MM.1S (cell line): ENCODE data around the gene SPCS1.

Experiments used
- DNase-seq: peaks from one replicate; pipeline ENCODE4 v3.0.0-alpha.2; 2015
- H2AFZ ChIP-seq: fragments of 300-600 bp; sonication (generic); 2 replicates; pipeline ENCODE4 v1.6.0; 2016; ENCODE audit warnings: antibody characterized with exemption, low read length
- H3F3A ChIP-seq: fragments of 300-600 bp; sonication (generic); 2 replicates; pipeline ENCODE4 v1.6.1; 2016; ENCODE audit warnings: mild to moderate bottlenecking, antibody characterized with exemption, low read length, moderate library complexity, mixed read lengths; ENCODE audit not compliant: insufficient read depth
- H3K27ac ChIP-seq: fragments of 300-600 bp; sonication (generic); 2 replicates; pipeline ENCODE4 v1.5.1; 2016; ENCODE audit warnings: mild to moderate bottlenecking, low read length
- H3K27me3 ChIP-seq: fragments of 300-600 bp; sonication (generic); replicated peaks from 2 replicates; pipeline ENCODE4 v1.6.0; 2016; ENCODE audit warnings: low read length; ENCODE audit not compliant: insufficient read depth
- H3K36me3 ChIP-seq: fragments of 300-600 bp; sonication (generic); replicated peaks from 2 replicates; pipeline ENCODE4 v1.6.1; 2016; ENCODE audit warnings: mild to moderate bottlenecking, low read length, mixed read lengths; ENCODE audit not compliant: insufficient read depth
- H3K4me1 ChIP-seq: fragments of 300-600 bp; sonication (generic); 2 replicates; pipeline ENCODE4 v1.6.1; 2016; ENCODE audit warnings: low read length, mixed read lengths
- H3K4me2 ChIP-seq: fragments of 300-600 bp; sonication (generic); 2 replicates; pipeline ENCODE4 v1.6.0; 2016; ENCODE audit warnings: low read depth, low read length
- H3K4me3 ChIP-seq: fragments of 300-600 bp; sonication (generic); 2 replicates; pipeline ENCODE4 v1.5.1; 2016; ENCODE audit warnings: low read length, mixed read lengths
- H3K79me2 ChIP-seq: fragments of 300-600 bp; sonication (generic); 2 replicates; pipeline ENCODE4 v1.6.1; 2016; ENCODE audit warnings: mixed run types, low read length, mixed read lengths
- H3K9ac ChIP-seq: fragments of 300-600 bp; sonication (generic); 2 replicates; pipeline ENCODE4 v1.6.1; 2016; ENCODE audit warnings: low read length, mixed read lengths
- H3K9me2 ChIP-seq: fragments of 300-600 bp; sonication (generic); replicated peaks from 2 replicates; pipeline ENCODE4 v1.6.1; 2016; ENCODE audit warnings: mild to moderate bottlenecking, low read length, mixed read lengths; ENCODE audit not compliant: insufficient read depth
- H3K9me3 ChIP-seq: fragments of 300-600 bp; sonication (generic); replicated peaks from 2 replicates; pipeline ENCODE4 v1.6.1; 2016; ENCODE audit warnings: mild to moderate bottlenecking, low read length, mixed read lengths; ENCODE audit not compliant: insufficient read depth
- H4K20me1 ChIP-seq: fragments of 300-600 bp; sonication (generic); 2 replicates; pipeline ENCODE4 v1.6.1; 2016; ENCODE audit warnings: mild to moderate bottlenecking, low read length, moderate library complexity, mixed read lengths; ENCODE audit not compliant: insufficient read depth
- EZH2 ChIP-seq: fragments of 300-600 bp; sonication (generic); optimal IDR thresholded peaks from 2 replicates; pipeline ENCODE3; 2017; ENCODE audit warnings: low read depth, mild to moderate bottlenecking, antibody characterized with exemption, low read length, mixed read lengths
- EZH2phosphoT487 ChIP-seq: fragments of 300-600 bp; sonication (generic); IDR thresholded peaks from 2 replicates; pipeline ENCODE4 v1.6.1; 2018; ENCODE audit warnings: antibody characterized with exemption, low read length
- TF ChIP-seq, protein P1 (sequence below): fragments of 300-600 bp; sonication (generic); IDR thresholded peaks from 2 replicates; pipeline ENCODE4 v1.5.1; 2016; ENCODE audit warnings: antibody characterized with exemption, low read length, mixed read lengths

Gene SPCS1

DNA sequence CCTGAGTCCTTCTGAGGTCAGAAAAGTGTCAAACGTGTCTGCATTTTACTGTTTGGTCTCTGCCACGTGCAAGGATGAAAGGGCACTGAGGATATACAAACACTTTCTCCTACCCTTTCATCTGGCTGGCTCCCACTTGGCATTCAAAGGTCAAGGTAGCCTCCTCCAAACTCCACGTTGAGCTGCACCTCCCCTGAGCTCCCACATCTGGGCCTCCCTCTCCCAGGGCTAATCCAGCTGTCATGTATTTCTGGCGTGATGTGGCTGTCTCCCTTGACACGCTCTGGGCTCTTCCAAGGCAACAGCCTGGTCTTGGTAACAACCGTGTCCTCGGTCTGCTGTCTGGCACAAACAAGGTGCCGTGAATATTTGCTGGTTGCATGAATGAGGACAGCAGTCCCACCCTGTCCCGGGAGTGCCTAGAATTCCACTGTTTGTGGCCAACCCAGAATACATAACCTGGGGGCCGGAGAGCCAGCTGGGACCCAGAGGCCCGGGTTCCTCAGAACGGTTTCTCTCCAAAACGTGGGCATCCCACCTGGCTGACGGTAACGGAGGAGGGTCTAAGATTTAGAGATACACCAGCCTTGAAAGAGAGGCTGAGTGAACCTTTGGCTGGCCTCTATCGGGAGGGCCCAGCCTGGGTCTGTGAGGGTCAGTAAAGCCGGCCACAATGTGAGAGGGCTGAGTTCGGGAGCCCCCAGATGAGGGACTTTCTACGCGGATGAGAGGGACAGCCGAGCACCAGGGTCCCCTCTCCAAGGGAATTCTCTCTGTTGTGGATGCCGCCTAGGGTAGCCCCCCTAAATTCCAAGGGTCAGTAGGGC is 1.1 kb upstream of the SPCS1 start:
- peak overlapping the region; percentile 85; the same call in 1 of the 2 replicates for H3K27ac ChIP-seq
- no peaks in the 10 kb centered on the region for H3K27me3 ChIP-seq
- no peaks in the 10 kb centered on the region for H3K9me3 ChIP-seq
- TF ChIP-seq, protein P1, sequence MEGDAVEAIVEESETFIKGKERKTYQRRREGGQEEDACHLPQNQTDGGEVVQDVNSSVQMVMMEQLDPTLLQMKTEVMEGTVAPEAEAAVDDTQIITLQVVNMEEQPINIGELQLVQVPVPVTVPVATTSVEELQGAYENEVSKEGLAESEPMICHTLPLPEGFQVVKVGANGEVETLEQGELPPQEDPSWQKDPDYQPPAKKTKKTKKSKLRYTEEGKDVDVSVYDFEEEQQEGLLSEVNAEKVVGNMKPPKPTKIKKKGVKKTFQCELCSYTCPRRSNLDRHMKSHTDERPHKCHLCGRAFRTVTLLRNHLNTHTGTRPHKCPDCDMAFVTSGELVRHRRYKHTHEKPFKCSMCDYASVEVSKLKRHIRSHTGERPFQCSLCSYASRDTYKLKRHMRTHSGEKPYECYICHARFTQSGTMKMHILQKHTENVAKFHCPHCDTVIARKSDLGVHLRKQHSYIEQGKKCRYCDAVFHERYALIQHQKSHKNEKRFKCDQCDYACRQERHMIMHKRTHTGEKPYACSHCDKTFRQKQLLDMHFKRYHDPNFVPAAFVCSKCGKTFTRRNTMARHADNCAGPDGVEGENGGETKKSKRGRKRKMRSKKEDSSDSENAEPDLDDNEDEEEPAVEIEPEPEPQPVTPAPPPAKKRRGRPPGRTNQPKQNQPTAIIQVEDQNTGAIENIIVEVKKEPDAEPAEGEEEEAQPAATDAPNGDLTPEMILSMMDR = no peak
- TF ChIP-seq EZH2 = no peak
- no peak for TF ChIP-seq EZH2phosphoT487
- H3K4me2 ChIP-seq = peak overlapping the region; percentile 98
- no peaks in the 10 kb centered on the region for H4K20me1 ChIP-seq
- no peaks in the 10 kb centered on the region for H3K9me2 ChIP-seq
- peaks cover 78% of the 10 kb centered on the region for H3K79me2 ChIP-seq
- peak overlapping the region; percentile 99 for H3K9ac ChIP-seq
- peak; percentile 50 for DNase-seq
- peaks cover 56% of the 10 kb centered on the region for H3F3A ChIP-seq
- H2AFZ ChIP-seq = peak overlapping the region; percentile 65
- no peaks in the 10 kb centered on the region for H3K36me3 ChIP-seq
- H3K4me3 ChIP-seq = peak overlapping the region; percentile 98
- H3K4me1 ChIP-seq = peaks cover 26% of the 10 kb centered on the region

DNA sequence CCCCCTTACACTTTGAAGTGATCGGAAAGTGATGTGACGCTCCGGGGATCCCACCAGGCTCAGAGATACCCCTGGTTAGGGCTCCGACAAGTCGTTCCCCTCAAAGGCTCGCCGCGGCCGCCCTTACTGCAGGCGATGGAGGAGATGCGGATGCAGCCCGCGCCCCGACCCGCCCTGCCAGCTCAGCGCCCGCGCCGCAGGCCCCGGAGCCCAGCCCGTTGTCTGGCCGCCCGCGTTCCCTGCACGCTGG is 543 bp upstream of the SPCS1 start:
- Histone ChIP-seq H3K9me2 (no peaks in the 10 kb centered on the region), H3K9me3 (no peaks in the 10 kb centered on the region), H3K4me1 (peaks cover 32% of the 10 kb centered on the region), H3K27ac (peak overlapping the region; percentile 85; the same call in 1 of the 2 replicates), H3K27me3 (no peaks in the 10 kb centered on the region), H3K9ac (peak overlapping the region; percentile 99), H3K4me3 (peak overlapping the region; percentile 98), H4K20me1 (no peaks in the 10 kb centered on the region), H2AFZ (peak overlapping the region; percentile 65), H3K79me2 (peaks cover 72% of the 10 kb centered on the region), H3K36me3 (no peaks in the 10 kb centered on the region), H3K4me2 (peak overlapping the region; percentile 98; the same call in 1 of the 2 replicates), H3F3A (peaks cover 58% of the 10 kb centered on the region)
- TF ChIP-seq EZH2 = no peak
- TF ChIP-seq, protein P1 = no peak
- no peak for TF ChIP-seq EZH2phosphoT487
- no peak for DNase-seq

DNA sequence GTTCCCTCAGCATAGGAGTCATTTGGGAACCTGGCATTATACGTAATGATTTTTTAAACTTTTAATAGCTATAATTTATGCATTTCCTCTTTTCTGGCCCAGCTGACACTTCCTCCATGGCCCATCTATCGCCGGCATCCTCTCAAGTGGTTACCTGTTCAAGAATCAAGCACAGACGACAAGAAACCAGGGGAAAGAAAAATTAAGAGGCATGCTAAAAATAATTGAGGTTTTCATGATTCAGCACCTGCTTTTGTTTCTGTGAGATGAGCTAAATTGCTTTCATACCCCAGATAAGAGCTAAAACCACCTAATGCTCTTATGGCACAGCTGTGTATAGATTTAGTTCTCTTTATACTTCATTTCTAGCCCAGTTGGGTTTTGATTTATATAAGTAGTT is 1.7 kb downstream of the SPCS1 start:
- Histone ChIP-seq H3K9me2 (no peaks in the 10 kb centered on the region), H3K36me3 (no peaks in the 10 kb centered on the region), H3K9me3 (no peaks in the 10 kb centered on the region), H2AFZ (no peak overlapping the region), H3K4me1 (peaks cover 46% of the 10 kb centered on the region), H3K4me3 (peak overlapping the region; percentile 98), H3K79me2 (peaks cover 50% of the 10 kb centered on the region), H3F3A (peaks cover 68% of the 10 kb centered on the region), H3K27ac (peak overlapping the region; percentile 85), H3K4me2 (peak overlapping the region; percentile 98), H3K27me3 (no peaks in the 10 kb centered on the region), H4K20me1 (no peaks in the 10 kb centered on the region), H3K9ac (peak overlapping the region; percentile 99)
- DNase-seq = peak; percentile 89
- TF ChIP-seq EZH2phosphoT487 = no peak
- no peak for TF ChIP-seq EZH2
- TF ChIP-seq, protein P1 = no peak
